Measurements from ENCODE around the gene MRPL57.
"Not testable (repeated sequence)": the region's sequence is repeated elsewhere in the genome, so short reads cannot be mapped to it uniquely, and the experiment has no call there.

MRPL57 gene

DNA sequence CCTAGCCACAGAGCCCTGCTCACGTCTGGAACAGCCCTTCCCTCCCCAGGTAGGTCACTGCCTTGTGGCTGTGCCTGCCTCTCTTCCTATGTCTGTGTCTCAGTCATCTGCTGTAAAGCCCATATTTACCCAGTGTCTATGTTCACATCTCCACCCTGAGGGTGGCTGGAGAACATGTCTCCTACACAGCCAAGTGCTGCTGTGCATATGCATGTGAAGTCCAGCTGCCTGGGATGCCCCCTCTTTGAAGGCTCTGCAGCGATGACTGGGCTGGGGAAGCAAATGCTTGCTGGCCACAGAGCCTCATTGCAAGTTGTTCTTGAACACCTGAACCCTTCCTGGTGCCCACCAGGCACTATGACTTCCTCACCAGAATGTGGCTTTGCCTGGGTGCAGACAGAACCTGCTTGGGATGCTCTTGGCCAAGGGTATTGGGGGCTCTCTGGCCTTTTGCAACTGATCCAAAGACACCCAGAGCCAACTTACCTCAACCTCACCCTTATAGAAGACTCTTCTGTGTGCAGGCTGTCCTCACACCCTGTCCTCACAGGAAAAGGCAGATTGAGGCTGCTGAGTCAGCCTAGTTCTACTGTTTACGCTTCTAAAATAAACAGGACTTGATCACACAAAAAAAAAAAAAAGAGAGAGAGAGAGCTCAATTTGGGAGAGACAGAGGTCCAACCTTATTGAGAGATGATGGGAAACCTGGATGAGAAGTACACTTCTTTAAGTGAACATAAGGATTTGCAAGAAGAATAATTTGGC, 26.5 kb downstream of the MRPL57 start:
- H3K36me3 ChIP-seq = no peaks in the 10 kb centered on the region
- no peaks in the 10 kb centered on the region for H3K9me3 ChIP-seq
- H3K4me1 ChIP-seq (ENCODE audit: control insufficient read depth in 1 of 2, insufficient read depth in 1 of 2, low read depth in 1 of 2, low read length in 1 of 2) = no peaks in the 10 kb centered on the region
- H3K27ac ChIP-seq = no peak overlapping the region
- no peaks in the 10 kb centered on the region for H3K27me3 ChIP-seq
- H3K4me3 ChIP-seq (ENCODE audit: low read depth in 1 of 2, low read length in 1 of 2) = no peak overlapping the region
- TF ChIP-seq CTCF (IDR thresholded peaks at IDR 0.05) = no peak

DNA sequence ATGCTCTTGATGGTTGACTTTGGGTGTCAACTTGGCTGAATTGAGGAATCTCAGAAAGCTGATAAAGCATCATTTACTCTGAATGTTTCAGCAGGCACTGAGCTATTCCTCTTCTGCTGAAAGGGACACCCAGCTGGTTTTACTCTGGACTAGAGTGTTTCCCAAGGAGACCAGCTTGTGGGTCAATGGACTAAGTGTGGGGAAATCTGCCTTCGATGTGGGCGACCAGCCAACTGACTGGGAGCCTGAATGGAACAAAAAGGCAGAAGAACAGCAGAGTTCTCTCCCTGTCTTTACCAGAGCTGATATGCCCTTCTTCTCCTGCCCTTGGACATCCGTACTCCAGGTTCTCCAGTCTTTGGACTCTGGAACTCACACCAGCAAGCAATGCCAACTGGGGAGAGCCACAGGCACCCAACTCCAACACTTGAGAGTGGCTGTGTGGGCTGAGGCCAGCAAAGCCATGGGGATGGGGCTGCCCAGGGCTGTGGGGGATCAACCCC, 32.2 kb downstream of the MRPL57 start:
- no peaks in the 10 kb centered on the region for H3K4me1 ChIP-seq (ENCODE audit: control insufficient read depth in 1 of 2, insufficient read depth in 1 of 2, low read depth in 1 of 2, low read length in 1 of 2)
- H3K9me3 ChIP-seq = no peaks in the 10 kb centered on the region
- H3K27me3 ChIP-seq = no peaks in the 10 kb centered on the region
- H3K4me3 ChIP-seq (ENCODE audit: low read depth in 1 of 2, low read length in 1 of 2) = no peak overlapping the region
- no peak overlapping the region for H3K27ac ChIP-seq
- no peaks in the 10 kb centered on the region for H3K36me3 ChIP-seq
- TF ChIP-seq CTCF (IDR thresholded peaks at IDR 0.05) = no peak

DNA sequence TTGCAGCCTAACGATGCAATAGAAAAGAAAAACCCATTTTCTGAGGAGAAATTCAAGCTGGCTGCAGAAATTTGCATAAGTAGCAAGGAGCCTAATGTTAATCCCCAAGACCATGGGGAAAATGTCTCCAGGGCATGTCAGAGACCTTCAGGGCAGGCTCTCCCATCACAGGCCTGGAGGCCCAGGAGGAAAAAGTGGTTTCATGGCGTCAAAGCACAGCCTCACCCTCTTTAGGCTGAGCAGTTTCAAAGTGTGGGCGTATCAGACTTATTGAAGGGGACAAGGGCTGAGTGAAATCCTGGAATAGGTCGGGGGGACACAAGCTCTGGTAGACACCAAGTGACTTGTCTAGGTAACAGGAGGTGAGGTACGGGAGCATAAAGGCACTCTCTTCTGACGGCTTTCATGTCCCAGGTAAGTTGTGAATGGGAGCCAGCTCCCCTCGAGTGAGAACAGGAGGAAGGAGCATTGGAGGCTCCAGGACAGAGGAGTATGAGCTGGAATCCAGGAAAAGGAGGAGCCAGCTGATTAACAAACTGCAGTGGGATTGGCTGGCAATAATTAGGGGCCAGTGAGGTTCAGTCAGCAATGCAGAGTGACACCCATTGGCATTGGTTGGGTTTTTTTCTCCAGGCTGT, 35.8 kb downstream of the MRPL57 start:
- H3K36me3 ChIP-seq = no peaks in the 10 kb centered on the region
- H3K9me3 ChIP-seq = no peaks in the 10 kb centered on the region
- H3K4me3 ChIP-seq (ENCODE audit: low read depth in 1 of 2, low read length in 1 of 2) = no peak overlapping the region
- no peaks in the 10 kb centered on the region for H3K27me3 ChIP-seq
- no peak overlapping the region for H3K27ac ChIP-seq
- no peak for TF ChIP-seq CTCF (IDR thresholded peaks at IDR 0.05)
- no peaks in the 10 kb centered on the region for H3K4me1 ChIP-seq (ENCODE audit: control insufficient read depth in 1 of 2, insufficient read depth in 1 of 2, low read depth in 1 of 2, low read length in 1 of 2)

DNA sequence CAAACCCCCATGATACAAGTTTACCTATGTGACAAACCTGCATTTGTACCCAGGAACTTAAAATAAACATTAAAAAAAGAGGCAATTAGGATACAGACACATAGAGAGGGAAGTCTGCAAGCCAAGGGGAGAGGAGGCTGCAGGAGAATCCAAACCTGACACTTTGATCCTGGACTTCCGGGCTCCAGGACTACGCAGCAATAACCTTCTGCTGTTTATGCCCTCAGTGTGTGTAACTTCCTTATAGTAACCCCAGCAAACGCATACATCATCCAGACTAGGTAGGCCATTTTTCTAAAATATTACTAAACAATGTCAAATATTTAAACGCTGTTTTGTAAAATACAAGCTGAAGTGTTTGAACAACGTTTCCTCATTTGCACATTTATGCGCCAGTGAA, 39.0 kb downstream of the MRPL57 start:
- H3K4me3 ChIP-seq (ENCODE audit: low read depth in 1 of 2, low read length in 1 of 2); H3K27ac ChIP-seq: not testable (repeated sequence)
- H3K4me1 ChIP-seq (ENCODE audit: control insufficient read depth in 1 of 2, insufficient read depth in 1 of 2, low read depth in 1 of 2, low read length in 1 of 2) = peaks cover 8 to 11% of the 10 kb centered on the region in 2 experiments

GRCh38 chr13:21216332-21216731, 39.9 kb downstream of the MRPL57 start:
- Histone ChIP-seq H3K4me1 (ENCODE audit: control insufficient read depth in 1 of 2, insufficient read depth in 1 of 2, low read depth in 1 of 2, low read length in 1 of 2) (peaks cover 8 to 11% of the 10 kb centered on the region in 2 experiments), H3K27ac (no peak overlapping the region), H3K27me3 (no peaks in the 10 kb centered on the region), H3K9me3 (no peaks in the 10 kb centered on the region), H3K4me3 (ENCODE audit: low read depth in 1 of 2, low read length in 1 of 2) (no peak overlapping the region), H3K36me3 (no peaks in the 10 kb centered on the region)
- no peak for TF ChIP-seq CTCF (IDR thresholded peaks at IDR 0.05)

More for the DNA sequence above, 39.0 kb downstream of the MRPL57 start:
- not testable (repeated sequence) for H3K36me3 ChIP-seq, H3K27me3 ChIP-seq, H3K9me3 ChIP-seq

Data from neutrophil (primary cell).